AG20443 (cell line): Measurements from ENCODE around the gene KIF7.
A peak's percentile ranks its signal among the peaks of the same experiment; 100 is the strongest.
"Not testable (repeated sequence)": the region's sequence is repeated elsewhere in the genome, so short reads cannot be mapped to it uniquely, and the experiment has no call there.

Experiments used
- DNase-seq: peaks from one replicate; pipeline ENCODE4 v3.0.0; 2012; ENCODE audit warnings: low spot score, mixed read lengths

The KIF7 gene

GRCh38 chr15:89614164-89614563, 41.1 kb downstream of the KIF7 start:
- no peak for DNase-seq

GRCh38 chr15:89613031-89613430, 42.2 kb downstream of the KIF7 start:
- DNase-seq: no peak

GRCh38 chr15:89611317-89611716, 44.0 kb downstream of the KIF7 start:
- DNase-seq: no peak

- DNase-seq: no peak
Measured at GRCh38 chr15:89599021-89599420, 56.2 kb downstream of the KIF7 start.

GRCh38 chr15:89593018-89593417, 62.2 kb downstream of the KIF7 start:
- DNase-seq: no peak

GRCh38 chr15:89591834-89592233, 63.4 kb downstream of the KIF7 start:
- DNase-seq: no peak

GRCh38 chr15:89587955-89588354, 67.3 kb downstream of the KIF7 start:
- DNase-seq: peak; percentile 55

GRCh38 chr15:89586651-89587050, 68.6 kb downstream of the KIF7 start:
- DNase-seq: no peak

GRCh38 chr15:89580747-89581146, 74.5 kb downstream of the KIF7 start:
- not testable (repeated sequence) for DNase-seq

GRCh38 chr15:89578146-89578545, 77.1 kb downstream of the KIF7 start:
- DNase-seq: no peak
